ENCODE results near the gene CACNA1G.

CACNA1G gene

DNA sequence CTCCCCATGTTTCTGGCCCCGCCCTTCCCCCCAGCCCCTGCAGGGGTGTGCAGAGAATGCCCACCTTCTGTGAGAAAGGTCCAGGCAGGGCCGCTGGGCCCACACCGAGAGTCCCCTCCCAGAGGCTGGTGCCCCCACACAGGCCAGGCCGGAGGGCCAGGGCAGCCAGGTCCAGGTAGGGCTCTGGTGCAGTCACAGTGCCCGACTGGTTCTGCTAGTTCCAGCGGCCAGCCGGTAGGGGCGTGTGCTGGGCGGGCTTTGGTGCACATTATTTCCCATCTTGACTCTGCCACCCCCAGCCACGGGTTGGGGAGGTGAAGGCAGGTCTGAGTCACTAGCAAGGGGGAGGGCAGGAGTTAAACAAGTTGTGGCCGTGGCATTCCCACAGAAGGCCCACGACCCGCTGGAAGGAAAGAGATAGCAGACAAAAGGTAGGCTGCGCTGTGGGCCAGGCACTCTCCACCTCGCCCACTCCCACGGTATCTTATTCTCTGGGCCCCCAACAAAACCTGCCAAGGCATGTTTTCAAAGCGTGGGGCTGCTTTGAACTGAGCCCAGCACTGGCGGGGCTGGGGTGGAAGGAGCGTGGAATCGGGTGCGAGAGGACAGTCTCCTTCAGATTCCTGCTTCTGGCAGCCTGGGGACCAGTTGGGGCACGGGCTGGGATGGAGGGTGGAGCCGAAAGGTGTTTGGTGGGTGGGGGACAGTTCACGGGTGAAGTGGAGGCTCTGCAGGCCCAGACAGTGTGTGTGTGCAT lies 26.1 kb upstream of the CACNA1G start:
- DNase-seq = no peak

DNA sequence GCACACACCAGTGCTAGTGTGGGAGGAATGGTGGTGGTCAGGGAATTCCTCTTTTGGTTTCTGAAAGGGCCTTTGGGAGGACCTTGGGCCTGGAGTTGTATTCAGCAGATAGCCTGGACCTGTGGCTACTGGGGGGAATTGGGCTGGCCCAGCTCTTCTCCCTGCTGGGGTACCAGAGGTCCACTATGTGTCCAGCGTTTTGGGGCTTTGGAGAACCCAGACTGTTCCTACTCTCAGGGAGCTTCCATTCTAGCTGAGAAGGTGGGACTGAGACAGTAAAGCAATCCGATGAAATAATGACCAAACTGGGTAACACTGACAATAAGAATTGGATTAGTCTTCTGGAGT lies 25.6 kb upstream of the CACNA1G start:
- no peak for DNase-seq

DNA sequence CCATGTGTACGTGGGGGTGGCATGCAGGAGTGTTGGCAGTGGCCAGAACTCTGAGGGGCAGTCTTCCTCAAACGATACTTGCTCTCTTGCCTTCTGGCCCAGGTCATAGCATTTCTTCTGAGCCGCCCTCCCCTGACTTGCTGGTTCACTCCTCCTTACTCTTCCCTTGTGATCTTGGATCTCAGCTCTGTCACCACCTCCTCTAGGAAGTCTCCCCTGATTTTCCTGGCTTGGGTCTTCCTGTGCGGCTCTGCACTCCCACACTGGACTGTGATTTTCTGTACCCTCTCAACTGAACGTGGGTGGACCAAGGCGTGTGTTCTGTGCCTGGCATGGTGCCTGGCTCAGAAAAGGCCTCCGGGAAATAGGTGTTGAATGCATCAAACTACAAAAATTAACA lies 25.1 kb upstream of the CACNA1G start:
- no peak for DNase-seq

DNA sequence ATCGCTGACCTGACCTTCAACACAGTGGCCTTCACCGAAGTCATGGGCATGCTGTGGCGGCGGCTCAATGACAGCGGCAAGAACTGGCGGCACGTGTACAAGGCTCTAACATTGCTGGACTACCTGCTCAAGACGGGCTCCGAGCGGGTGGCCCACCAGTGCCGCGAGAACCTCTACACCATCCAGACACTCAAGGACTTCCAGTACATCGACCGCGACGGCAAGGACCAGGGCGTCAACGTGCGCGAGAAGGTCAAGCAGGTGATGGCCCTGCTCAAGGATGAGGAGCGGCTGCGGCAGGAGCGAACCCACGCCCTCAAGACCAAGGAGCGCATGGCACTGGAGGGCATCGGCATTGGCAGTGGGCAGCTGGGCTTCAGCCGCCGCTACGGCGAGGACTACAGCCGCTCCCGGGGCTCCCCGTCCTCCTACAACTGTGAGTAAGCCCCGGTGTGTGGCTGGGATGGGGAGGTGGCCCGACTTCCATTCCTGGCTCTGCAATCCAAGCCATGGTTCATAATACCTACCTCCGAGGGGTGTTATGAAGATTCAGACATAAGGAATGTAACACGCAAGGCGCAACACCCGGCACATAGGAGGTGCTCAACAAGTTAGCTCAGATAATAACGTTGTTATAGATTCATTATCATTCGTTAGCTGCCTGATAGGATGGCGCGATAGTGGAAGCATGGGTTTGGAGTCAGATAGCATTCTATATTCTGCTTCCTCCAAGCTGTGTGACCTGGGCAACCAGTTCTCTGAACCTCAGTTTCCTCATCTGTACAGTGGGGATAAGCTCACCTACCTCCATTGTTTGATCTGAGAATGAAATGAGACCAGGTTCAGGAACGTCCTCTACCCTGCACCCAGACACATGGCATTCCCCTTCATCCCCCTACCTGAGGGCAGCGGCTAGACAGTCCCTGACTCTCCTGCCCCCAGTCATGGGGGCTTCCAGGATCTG lies 23.6 kb upstream of the CACNA1G start:
- no peak for DNase-seq

DNA sequence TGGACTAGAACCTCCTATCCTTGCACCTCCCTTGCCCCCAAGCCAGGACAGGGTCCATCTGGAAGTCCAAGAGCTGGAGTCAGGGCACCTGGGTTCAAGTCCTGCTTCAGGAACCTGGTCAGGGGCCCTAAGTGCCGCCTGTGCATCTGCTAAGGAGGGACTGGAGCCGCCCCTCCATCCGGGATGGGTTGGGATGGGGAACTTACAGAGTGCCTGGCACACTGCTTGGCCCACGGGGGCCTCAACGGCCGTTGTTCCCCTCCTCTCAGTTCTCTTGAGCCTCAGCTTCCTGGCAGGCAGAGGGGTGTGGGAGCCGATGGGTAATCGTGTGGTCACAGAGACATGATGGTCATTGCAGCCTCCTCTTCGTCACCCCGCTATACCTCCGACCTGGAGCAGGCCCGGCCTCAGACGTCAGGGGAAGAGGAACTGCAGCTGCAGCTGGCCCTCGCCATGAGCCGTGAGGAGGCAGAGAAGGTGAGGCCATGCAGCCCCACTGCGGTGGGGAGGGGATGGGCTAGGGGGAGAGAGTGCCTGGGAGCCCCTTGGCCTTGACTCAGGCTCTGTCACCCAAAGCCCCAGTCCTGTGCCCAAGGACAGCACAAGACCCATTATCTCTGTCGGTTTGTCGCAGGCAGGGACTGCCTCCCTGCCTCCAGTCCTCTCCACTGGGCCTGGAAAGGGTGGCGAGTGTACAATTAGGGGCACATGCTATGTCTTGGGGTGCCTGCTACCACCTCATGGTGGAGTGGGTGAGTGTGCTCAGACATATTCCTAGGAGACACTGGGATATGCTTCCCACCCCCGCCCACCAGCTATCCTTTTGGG lies 22.6 kb upstream of the CACNA1G start:
- DNase-seq = no peak

DNA sequence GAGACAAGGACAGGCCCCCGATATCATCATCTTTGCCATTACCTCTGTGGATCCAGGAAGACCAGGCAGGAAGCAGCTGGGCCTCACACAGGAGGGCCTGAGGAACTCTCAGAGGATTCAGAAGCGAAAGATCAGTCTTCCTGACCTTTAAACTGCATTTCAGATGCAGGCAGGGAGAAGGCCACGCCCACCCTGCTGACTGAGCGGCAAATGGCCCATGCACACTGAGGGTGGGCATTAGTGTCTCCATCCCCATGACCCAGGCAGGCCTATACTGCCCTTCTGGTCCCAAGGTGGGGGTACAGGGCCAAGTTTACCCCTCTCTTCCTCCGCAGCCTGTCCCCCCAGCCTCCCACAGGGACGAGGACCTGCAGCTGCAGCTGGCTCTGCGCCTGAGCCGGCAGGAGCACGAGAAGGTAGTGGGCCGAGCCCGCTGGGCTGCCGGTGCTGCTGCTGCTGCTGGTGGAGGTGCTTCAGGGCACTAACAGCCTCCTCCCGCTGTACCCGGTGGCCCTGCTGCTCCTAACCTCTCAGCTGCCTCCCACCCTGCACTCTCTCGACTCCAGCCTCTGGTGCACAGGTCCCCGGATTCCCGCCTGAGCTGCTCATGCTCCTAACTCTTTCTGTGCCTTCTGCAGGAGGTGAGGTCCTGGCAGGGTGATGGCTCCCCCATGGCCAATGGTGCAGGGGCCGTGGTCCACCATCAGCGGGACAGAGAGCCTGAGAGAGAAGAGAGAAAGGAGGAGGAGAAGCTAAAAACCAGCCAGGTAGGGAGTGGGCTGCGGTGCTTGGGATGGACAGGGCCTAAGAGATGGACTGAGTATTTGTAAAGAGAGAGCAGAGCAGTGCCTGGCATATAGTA lies 21.7 kb upstream of the CACNA1G start:
- no peak for DNase-seq

DNA sequence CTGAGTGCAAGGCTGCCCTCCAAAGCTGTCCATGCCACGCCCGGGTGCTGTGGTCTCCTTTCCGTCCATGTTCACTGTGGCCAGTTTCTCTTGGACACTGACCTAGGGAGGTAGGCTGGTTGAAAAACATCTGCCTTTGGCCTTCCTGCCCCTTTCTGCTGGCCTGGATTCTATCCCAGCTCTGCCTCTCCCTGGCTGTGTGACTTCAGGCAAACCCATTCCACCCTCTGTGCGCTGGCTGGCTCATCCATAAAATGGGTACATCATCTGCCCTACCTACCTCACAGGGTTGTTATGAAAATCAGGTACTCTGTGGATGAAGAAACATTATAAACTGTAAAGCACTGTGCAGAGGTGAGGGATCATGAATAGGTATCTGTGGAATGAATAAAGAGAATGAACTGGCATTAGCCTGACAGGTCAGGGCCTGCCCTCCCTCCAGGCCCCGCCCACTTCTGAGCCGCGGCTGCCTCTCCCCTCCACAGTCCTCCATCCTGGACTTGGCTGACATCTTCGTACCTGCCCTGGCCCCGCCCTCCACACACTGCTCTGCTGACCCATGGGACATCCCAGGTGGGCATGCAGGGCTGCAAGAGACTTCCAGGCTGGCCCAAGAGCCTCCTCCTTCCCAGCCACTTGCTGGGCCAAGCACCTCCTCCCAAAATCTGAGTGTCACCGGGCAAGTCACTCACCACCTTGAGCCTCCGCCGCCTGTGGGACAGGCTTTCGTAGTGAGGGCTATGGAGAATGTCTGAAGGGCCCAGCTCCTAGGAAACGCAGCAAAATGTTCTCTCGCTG lies 20.6 kb upstream of the CACNA1G start:
- DNase-seq = no peak

DNA sequence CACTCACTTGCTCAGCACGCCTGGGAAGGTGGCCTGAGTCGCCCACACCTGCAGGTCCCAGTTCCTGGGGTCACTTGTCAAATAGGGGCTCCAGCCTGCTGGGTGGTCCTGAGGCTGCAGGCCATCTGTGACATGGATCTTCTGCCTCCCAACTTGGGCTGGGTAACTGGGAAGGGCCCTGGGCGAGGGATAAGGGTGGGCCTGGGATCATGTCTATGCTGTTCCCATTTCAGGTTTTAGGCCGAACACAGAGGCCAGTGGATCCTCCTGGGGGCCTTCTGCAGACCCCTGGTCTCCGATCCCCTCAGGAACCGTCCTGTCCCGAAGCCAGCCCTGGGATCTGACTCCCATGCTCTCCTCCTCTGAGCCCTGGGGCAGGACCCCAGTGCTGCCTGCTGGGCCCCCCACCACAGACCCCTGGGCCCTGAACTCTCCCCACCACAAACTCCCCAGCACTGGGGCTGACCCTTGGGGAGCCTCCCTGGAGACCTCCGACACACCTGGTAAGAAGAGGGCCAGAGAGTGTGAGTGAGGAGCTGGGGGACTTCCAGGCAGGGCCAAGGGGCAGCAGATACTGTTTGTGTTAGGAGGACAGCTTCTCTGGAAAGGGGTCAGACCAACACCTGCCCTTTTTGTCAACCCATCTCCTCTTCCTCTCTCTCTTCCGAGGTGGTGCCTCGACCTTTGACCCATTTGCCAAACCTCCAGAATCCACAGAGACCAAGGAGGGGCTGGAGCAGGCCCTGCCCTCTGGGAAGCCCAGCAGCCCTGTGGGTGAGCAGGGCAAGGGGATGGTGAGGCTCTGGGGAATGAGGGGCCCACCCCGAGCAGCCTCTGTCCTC lies 19.7 kb upstream of the CACNA1G start:
- DNase-seq = no peak

DNA sequence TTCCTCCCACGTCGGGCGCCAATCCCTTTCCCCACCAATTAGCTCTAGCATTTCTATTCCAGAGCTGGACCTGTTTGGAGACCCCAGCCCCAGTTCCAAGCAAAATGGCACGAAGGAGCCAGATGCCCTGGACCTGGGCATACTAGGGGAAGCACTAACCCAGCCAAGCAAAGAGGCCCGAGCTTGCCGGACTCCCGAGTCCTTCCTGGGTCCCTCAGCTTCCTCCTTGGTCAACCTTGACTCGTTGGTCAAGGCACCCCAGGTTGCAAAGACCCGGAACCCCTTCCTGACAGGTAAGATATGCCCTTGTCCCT lies 19.2 kb upstream of the CACNA1G start:
- DNase-seq = no peak

DNA sequence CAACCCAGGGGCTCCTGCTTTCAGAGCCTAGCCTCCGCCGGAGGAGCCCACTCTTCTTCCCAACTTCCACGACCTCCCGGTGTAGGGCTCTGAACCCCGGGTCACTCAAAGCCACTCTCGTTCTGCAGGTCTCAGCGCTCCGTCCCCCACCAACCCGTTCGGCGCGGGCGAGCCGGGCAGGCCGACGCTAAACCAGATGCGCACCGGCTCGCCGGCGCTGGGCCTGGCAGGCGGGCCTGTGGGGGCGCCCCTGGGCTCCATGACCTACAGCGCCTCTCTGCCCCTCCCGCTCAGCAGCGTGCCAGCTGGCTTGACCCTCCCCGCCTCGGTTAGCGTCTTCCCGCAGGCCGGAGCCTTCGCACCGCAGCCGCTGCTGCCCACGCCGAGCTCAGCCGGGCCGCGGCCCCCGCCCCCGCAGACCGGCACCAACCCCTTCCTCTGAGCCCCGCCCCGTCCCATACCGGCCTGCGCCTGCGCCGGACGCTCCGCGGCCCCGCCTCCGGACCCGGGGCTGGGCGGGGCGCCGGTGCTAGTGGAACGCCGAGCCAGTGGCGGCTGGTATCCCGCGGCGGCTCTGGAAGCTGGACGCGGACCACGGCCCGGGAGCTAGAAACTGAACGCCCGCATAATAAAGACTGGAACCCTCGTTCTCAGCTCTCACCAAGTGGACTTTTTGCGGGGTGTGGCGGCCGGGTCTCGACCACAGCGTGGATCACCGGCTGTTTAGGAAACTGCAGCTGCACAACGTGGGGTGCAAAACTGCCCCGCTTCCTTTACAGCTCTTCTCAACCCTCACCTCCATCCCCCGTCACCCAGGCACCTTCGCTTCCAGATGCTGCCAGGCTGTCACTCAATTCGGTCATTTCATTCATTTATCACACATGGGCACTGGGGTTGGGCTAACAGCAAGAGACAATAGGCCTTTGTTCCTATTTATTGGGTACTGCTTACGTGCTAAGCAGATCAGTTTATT lies 18.5 kb upstream of the CACNA1G start:
- no peak for DNase-seq

DNA sequence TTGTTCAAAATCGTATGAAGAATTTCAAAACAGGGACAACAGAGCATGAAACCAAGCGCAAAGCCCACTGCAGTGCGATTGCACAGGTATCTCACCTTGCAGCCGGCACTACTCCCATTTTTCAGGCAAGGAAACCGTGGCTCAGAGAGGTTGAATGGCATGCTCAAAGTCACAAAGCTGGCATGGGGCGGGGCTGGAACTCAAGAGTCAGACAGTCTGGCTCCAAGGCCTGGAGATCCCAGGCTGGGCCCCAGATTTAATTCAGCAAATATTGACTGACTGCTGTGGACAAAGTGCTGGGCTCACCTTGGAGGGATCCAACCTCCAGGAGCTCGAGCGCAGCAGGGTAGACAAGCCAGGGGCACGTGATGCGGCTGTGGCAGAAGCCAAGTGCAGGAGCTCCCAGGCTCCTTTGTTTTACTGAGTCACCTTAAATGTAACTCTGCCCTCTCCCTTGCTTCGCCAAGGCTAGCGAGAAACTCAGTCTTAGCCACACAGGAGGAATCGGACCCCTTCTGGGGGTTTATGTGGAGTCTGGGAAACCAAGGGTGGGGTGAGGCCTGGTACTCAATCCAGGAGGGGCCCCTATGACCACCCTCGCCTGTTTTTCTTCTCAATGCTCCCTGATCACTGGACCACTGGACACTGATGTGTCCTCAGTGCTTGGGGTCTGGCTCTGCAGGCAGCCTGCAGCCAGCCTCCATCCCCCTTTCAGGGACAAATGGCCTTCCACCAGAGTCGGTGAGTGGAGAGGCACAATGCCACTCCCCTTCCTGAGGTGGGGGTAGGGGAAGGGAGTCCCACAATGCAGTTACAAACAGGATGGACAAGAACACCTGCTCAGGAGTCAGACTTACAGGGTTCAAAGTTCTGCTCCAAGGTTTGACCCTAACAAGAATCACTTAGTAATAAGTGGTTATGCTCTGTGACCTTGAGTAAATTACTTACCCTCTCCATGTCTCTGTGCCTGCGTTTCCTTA lies 17.4 kb upstream of the CACNA1G start:
- DNase-seq = no peak

DNA sequence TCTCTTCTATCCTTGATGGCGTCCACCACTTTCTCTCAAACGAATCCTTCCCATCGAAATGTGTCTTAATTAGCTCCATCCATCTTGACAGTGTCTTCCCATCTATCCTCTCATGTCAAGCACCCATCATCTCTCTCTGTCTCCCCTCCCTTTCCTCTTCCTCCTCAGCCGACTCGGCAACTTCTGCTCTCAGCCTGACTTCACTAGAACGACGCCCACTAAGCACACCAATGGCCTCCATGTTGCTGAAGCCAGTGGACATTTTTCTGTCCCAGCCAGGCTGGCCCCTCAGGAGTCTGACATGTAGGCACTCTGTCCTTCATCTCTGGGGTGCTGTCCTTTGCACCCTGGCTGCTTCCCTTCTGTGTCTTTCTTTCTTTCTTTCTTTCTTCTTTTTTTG lies 16.0 kb upstream of the CACNA1G start:
- no peak for DNase-seq

DNA sequence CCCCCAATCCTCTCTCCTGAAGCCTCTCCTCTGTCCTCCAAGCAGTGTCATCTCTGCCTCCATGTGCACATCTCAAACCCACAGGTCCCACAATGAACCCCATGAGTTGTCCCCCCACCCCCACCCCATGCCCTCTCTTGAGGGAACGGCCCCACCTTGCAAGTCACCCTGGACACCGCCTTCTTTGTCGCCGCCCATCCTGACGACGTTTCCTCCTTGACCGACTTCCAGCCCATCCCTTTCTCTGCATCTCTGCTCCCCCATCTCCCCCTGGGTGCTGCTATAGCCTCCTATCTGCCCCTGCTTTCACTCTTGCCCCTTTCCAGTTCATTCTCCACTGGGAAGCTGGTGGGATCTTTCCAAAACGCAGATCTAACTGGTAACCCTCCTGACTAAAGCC lies 15.2 kb upstream of the CACNA1G start:
- no peak for DNase-seq

DNA sequence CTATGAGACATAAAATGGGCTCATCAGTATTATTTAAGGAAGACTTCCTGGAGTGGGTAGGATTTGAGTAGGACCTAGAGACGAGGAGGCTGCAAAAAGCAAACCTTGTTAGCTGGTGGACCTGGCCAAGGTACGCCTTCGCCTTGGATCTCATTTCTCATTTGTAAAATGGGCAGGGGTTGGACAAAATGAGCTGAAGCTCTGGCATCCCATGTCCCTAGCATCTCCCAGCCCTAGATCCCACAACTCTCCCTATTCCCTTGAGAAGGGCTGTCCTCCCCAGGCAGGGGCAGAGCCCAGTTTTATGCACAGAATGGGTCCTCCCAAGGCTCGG lies 13.8 kb upstream of the CACNA1G start:
- no peak for DNase-seq

DNA sequence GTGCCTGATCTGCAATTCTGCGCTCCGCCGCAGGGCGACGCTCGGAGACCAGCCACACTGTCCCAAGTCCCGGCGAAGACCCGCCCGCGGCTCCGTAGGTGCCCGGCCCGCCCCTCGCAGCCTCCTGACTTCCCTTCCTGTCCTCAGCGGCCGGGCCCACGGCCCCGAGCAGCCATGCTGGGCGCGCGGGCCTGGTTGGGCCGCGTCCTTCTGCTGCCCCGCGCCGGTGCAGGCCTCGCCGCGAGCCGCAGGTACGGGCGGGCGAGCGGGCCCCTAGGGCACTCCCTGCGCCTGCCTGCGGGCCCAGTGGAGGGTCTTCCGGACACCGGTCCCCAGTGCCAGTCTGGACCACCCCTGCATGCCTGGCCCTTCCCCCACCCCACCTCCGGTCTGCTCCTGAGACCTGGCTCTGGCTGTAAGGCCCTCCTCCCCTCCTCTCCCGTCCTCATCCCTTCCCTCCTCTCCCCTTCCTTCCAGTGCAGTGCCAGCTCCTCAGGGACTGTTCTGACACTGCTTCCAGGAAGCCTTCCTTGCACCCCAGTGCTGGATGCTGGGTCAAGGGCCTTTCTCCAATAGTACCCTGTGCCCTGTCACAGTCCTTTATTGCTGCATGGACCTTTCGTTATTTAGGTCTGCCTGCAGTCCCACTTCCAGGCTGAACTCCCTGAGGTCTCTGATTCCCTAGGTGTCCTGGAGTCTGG lies 13.3 kb upstream of the CACNA1G start, which contains the start of gene SPATA20:
TSS of gene SPATA20 (plus strand) at position 140 of the 701 bp plus-strand sequence. CDS start at position 175, 35 bp downstream.
- no peak for DNase-seq

DNA sequence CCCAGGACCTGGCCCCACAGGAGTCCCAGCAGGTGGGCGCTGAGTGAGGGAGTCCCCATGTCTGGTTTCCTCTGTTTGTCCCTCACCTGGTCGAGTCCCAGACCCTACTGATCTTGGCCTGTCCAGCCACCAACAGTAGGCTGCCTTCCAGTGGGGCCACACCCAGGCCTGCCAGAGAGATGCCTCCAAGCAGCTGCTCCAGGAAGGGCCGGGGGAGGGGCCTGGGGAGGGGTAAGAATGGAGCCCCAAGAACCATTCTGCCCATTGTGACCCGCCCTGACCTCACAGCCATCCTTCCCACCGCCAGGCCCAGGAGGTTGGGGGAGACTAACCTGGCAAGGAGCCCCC lies 12.8 kb upstream of the CACNA1G start:
- no peak for DNase-seq

DNA sequence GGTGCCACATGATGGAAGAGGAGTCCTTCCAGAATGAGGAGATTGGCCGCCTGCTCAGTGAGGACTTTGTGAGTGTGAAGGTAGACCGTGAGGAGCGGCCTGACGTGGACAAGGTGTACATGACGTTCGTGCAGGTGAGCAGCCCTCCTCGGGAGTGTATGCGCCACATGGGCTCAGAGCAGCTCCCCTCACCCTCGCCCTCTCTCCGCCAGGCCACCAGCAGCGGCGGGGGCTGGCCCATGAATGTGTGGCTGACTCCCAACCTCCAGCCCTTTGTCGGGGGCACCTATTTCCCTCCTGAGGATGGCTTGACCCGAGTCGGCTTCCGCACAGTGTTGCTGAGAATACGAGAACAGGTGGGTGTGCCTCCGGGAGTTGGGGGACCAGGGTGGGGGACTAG lies 11.7 kb upstream of the CACNA1G start:
- DNase-seq = no peak

All from NCI-H1417 treated with DMSO at 0.1 percent for 48 hours (cell line).